ENCODE measurements around the gene KRT6A. TPM values are rescaled to one million over a fixed set of nuclear protein-coding genes. Genes with fewer than 3 reads are reported as not detected.

Gene KRT6A
- total RNA-seq, 1 experiment from 2014 or later = not detected

Other genes with a start within 250 kb of the KRT6A start
- 0.40 and 0.65 TPM in 2 replicates for gene KRT86, start 218.6 kb downstream of the KRT6A start, total RNA-seq (2014; rRNA removed; shearing (Covaris generic))
- 0.74 and 1.0 TPM in 2 replicates for gene KRT81, start 201.7 kb downstream of the KRT6A start, total RNA-seq (2014; rRNA removed; shearing (Covaris generic))
- not detected in 2 replicates for gene KRT83, start 171.9 kb downstream of the KRT6A start, total RNA-seq (2014; rRNA removed; shearing (Covaris generic))
- gene KRT85, start 125.8 kb downstream of the KRT6A start, total RNA-seq (2014; rRNA removed; shearing (Covaris generic)) = 0.80 TPM in 1 of 2 replicates, not detected in the other
- gene KRT84, start 107.6 kb downstream of the KRT6A start, total RNA-seq (2014; rRNA removed; shearing (Covaris generic)) = not detected in 2 replicates
- not detected in 2 replicates for gene KRT82, start 86.9 kb downstream of the KRT6A start, total RNA-seq (2014; rRNA removed; shearing (Covaris generic))
- 1.1 and 2.7 TPM in 2 replicates for gene KRT75, start 58.9 kb downstream of the KRT6A start, total RNA-seq (2014; rRNA removed; shearing (Covaris generic))
- gene KRT6B, start 41.1 kb downstream of the KRT6A start, total RNA-seq (2014; rRNA removed; shearing (Covaris generic)) = not detected in 2 replicates
- not detected in 2 replicates for gene KRT6C, start 19.5 kb downstream of the KRT6A start, total RNA-seq (2014; rRNA removed; shearing (Covaris generic))
- 0.36 TPM in 1 of 2 replicates, not detected in the other for gene KRT5, start 27.1 kb upstream of the KRT6A start, total RNA-seq (2014; rRNA removed; shearing (Covaris generic))
- not detected in 2 replicates for gene KRT71, start 59.9 kb upstream of the KRT6A start, total RNA-seq (2014; rRNA removed; shearing (Covaris generic))
- not detected in 2 replicates for gene KRT74, start 80.6 kb upstream of the KRT6A start, total RNA-seq (2014; rRNA removed; shearing (Covaris generic))
- not detected in 2 replicates for gene KRT72, start 108.2 kb upstream of the KRT6A start, total RNA-seq (2014; rRNA removed; shearing (Covaris generic))
- not detected in 2 replicates for gene KRT73, start 125.3 kb upstream of the KRT6A start, total RNA-seq (2014; rRNA removed; shearing (Covaris generic))
- gene KRT2, start 159.0 kb upstream of the KRT6A start, total RNA-seq (2014; rRNA removed; shearing (Covaris generic)) = 0.03 and 0.40 TPM in 2 replicates
- gene KRT1, start 187.2 kb upstream of the KRT6A start, total RNA-seq (2014; rRNA removed; shearing (Covaris generic)) = not detected in 2 replicates
- gene KRT77, start 210.3 kb upstream of the KRT6A start, total RNA-seq (2014; rRNA removed; shearing (Covaris generic)) = not detected in 2 replicates

All from Daoy (cell line).